Stimulated activated CD4-positive, alpha-beta T cell treated with anti-CD3 and anti-CD28 coated beads, Interleukin-1b, Interleukin-23, amount 100 ng/mL, for 24 hours (primary cell): Measurements from ENCODE around the gene R3HDM4.
"Not testable (repeated sequence)": the region's sequence is repeated elsewhere in the genome, so short reads cannot be mapped to it uniquely, and the experiment has no call there.

Experiments used
- DNase-seq, 4 experiments: peaks; one replicate each; pipeline ENCODE4 v3.0.0-alpha.2; 2020; ENCODE audit warnings: low read depth in 4 of 4, low spot score in 1 of 4

Gene R3HDM4

DNA sequence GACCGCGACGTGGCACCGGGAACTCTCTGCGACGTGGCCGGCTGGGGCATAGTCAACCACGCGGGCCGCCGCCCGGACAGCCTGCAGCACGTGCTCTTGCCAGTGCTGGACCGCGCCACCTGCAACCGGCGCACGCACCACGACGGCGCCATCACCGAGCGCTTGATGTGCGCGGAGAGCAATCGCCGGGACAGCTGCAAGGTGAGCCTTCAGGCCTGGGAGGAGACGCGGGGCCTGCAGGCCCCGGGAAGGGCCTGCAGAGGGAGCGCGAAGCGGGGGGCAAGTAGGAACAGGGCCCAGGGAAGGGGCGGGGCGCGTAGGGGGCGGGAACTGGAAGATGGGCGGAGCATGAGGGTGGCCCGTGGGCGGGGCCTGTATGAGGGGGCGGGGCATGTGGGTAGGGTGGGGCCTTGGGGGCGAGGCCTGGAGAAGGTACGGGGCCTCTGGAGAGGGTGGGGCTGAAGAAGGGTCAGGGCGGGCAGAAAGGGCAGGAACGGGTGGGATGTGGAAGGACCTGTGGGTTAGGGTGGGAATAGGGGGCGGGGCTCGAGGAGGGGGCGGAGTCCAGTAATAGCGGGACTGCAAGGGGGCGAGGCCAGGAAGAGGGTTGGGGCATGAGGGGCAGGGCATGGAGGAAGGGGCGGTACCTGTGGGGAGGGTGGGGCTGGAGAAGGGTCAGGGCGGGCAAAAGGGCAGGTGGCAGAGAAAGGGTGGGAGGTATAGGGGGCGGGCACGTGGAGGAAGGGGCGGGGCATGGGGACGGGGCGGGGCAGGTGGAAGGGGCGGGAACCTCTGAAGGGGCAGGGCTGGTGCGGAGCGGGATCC lies 51.1 kb downstream of the R3HDM4 start:
- peak; percentile 41 to 56 (median 47) for DNase-seq

DNA sequence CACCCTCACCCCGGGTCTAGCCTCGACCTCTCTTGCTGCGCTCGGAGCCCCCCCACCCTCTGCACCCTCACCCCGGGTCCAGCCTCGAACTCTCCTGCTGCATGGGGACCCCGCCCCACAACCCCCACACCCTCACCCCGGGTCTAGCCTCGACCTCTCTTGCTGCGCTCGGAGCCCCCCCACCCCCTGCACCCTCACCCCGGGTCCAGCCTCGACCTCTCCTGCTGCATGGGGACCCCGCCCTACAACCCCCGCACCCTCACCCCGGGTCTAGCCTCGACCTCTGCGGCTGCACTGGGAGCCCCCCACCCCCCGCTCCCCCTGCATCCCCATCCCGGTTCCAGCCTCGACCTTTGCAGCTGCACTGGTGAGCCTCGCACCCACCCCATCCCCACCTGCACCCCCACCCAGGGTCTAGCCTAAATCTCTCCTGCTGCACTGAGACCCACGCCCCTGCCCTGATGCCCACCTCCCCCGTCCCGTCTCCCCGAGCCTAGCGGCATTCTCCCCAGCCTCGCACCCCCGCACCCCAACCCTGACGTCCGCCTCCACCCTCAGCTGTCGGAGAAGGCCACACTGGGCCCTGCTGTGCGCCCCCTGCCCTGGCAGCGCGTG lies 51.8 kb downstream of the R3HDM4 start:
- no peak for DNase-seq

DNA sequence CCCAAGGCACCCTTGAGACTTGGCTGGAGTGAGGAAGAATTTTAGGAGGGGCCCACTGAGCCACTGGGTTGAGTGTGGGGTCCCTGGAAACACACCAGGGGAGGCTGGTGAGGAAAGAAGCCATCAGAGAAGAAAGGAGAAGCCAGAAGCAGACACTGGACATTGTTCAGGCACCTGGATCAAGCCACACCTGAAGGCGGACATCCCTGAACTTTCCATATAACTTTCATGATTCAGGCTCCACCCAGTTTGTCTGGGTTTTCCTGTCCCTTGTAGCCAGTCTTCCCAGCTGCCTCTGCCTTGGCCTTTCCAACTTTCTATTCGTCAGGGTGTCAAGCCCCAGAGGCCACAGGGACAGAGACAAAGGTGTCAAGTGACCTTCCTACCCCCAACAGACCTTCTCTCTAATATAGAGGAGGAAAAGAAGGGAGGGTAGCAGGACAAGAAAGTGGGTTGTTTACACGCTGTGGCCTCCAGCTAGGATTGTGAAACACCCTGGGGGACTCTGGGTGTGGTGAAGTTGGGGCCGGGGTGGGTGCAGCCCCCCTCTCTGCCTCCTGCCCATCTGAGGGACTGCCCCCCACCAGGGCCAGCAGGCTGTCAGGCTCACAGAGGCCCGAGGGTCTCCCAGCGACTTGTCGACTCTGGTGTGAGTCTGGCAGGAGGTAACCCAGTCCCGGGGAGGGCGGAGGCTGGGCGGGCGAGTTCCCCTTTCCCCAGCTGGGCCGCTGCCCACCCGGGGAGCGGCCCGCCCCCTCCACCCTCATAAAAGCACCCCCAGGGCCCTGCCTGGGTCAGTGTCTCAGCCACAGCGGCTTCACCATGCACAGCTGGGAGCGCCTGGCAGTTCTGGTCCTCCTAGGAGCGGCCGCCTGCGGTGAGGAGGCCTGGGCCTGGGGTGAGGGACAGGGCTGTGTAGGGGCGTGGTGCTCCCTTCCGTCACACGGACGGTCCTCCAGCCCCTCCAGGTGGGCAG lies 53.9 kb downstream of the R3HDM4 start, which contains the start of gene CFD:
CFD (plus strand) TSS at position 797 of the 976 bp plus-strand sequence; CDS start at position 823, 26 bp downstream.
- DNase-seq, result no peak

DNA sequence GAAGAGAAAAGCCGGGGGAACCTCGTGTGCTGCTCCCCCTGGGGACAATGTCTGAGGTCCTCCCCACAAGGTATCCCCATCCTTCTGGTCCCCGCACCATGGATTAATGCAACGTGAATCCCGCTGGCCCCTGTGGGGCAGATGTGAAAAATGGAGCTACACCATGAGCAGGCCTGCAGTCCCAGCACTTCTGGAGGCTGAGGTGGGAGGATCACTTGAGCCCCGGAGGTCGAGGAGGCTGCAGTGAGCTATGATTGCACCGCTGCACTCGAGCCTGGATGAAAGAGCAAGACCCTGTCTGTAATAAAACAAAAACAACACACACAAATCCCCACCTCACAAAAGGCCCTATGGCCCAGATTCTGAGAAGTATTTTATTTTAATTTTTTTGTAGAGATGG lies 54.7 kb downstream of the R3HDM4 start:
- DNase-seq, result no peak

DNA sequence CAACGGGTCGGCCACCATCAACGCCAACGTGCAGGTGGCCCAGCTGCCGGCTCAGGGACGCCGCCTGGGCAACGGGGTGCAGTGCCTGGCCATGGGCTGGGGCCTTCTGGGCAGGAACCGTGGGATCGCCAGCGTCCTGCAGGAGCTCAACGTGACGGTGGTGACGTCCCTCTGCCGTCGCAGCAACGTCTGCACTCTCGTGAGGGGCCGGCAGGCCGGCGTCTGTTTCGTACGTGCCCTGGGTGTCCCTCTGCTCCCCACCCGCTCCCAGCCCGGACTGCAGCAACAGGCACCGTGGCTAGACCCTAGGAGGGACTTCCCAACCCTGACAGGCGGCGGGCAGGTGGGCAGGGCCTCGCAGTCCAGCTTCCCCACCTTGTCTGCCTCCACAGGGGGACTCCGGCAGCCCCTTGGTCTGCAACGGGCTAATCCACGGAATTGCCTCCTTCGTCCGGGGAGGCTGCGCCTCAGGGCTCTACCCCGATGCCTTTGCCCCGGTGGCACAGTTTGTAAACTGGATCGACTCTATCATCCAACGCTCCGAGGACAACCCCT lies 57.4 kb downstream of the R3HDM4 start:
- no peak for DNase-seq

DNA sequence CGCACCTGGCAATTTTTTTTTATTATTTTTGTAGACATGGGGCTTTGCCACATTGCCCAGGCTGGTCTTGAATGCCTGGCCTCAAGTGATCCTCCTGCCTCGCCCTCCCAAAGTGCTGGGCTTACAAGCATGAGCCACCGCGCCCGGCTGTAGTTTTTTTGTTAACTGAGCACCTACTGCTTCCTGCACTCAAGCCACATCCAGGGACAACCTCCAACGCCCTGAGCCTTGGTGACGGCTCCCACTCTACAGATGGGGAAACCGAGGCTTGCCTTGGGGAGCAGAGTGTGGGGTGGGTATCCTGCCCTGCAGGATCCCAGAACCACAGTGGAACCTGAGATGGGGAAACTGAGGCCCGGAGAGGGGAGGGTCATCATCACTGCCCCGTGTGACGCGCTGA lies 57.9 kb downstream of the R3HDM4 start:
- no peak for DNase-seq

DNA sequence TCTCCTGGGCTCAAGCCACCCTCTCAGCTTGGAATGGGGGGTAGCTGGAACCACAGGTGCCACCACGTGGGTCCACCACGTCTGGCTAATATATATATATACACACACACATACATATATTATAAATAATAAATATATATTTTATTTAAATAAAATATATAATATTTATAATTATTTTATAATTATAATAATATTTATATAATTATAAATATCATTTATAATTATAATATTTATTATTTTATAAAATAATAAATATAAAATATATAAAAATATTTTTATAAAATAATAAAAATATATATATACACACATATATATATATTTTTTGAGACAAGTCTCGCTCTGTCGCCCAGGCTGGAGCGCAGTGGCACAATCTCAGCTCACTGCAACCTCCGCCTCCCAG lies 58.5 kb downstream of the R3HDM4 start:
- DNase-seq, result no peak

DNA sequence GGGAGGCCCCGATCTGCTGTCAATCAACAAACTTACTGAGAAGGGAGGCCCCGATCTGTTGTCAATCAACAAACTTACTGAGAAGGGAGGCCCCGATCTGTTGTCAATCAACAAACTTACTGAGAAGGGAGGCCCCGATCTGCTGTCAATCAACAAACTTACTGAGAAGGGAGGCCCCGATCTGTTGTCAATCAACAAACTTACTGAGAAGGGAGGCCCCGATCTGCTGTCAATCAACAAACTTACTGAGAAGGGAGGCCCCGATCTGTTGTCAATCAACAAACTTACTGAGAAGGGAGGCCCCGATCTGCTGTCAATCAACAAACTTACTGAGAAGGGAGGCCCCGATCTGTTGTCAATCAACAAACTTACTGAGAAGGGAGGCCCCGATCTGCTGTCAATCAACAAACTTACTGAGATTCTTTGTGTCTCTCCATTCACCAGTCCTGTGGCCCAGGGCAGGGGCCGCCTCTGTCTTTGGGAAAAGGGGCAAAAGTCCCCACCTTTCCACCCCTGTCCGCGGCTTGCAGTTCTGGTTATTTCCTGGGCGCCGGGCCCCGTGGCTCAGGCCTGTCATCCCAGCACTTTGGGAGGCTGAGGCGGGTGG lies 59.3 kb downstream of the R3HDM4 start:
- DNase-seq, result not testable (repeated sequence)

DNA sequence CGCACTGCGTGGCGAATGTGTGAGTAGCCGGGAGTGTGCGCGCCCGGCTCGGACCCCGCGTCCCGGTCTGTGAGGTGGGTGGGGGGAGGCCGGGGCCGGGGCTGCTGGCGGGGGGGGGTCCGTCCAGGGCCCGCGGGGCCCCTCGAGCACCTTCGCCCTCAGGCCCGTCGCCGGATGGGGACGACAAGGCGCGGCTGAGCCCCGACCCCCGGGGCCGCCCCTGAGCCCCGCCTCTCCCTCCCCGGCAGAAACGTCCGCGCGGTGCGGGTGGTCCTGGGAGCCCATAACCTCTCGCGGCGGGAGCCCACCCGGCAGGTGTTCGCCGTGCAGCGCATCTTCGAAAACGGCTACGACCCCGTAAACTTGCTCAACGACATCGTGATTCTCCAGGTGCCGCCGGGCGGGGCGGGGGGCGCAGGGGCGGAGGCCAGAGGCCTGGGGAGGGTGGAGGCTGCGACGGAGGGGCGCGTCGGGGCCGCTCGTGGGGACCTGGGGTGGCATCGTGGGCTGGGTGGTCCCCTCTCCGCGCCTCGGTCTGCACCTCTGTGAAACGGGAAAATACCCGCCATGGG lies 59.9 kb downstream of the R3HDM4 start:
- DNase-seq, result no peak

DNA sequence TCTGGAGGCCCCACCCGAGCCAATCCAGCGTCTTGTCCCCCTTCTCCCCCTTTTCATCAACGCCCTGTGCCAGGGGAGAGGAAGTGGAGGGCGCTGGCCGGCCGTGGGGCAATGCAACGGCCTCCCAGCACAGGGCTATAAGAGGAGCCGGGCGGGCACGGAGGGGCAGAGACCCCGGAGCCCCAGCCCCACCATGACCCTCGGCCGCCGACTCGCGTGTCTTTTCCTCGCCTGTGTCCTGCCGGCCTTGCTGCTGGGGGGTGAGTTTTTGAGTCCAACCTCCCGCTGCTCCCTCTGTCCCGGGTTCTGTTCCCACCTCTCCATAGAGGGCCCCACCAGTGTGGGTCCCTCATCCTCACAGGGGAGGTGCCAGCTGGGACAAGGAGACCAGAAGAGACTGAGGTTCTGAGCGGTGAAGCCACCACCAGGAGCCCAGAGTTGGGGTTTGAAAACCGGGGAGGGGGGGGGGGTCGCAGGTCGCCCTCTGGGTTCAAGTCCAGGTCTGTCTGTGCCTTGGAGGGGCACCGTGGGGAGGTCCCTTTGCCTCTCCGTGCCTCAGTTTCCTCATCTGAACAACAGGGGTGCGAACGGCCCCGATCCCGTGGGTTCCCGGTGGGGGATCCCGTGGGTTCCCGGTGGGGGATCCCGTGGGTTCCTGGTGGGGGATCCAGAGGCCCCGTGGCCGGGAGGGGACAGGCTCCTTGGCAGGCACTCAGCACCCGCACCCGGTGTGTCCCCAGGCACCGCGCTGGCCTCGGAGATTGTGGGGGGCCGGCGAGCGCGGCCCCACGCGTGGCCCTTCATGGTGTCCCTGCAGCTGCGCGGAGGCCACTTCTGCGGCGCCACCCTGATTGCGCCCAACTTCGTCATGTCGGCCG lies 60.6 kb downstream of the R3HDM4 start, which contains the start of gene ELANE:
ELANE (plus strand) TSS at position 168 of the 878 bp plus-strand sequence; CDS start at position 194, 26 bp downstream.
- no peak for DNase-seq

DNA sequence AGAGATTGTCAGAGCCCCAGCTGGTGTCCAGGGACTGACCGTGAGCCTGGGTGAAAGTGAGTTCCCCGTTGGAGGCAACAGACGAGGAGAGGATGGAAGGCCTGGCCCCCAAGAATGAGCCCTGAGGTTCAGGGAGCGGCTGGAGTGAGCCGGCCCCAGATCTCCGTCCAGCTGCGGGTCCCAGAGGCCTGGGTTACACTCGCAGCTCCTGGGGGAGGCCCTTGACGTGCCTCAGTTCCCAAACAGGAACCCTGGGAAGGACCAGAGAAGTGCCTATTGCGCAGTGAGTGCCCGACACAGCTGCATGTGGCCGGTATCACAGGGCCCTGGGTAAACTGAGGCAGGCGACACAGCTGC lies 62.1 kb downstream of the R3HDM4 start:
- no peak for DNase-seq

DNA sequence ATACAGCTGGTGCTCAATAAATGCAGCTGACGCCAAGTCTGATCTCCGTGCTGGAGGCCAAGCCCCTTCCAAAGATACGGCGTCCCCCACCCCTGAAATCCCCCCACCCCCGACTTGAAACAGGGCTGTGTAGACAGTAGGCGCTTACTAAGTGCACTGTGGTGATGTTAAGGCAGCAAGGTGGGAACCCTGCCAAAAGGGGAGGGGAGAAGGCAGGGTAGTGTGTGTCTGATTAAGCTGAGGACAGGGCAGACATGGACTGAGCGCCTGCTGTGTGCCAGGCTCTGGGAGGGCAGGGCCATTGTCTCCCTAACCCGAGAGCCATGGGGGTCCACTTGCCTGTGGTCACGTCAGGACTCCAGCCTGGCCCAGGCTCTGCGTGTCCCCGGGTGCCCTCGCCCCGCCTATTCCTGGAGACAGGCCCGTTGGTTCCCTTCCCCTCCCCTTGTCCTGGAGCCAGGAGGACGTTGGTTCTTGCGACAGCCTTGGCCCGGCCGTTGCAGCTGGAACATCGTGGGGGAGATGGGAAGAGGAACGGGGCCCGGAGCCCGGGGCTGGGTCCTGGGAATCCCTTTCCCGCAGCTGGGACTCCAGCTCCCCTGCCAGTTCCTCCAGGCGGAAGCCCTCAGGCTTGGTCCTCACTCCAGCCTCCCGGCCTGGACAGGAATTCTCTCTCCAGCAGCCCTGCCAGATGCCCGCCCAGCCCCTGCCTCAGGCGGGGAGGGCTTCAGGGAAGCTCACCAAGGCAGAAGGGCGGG lies 62.6 kb downstream of the R3HDM4 start:
- no peak for DNase-seq

DNA sequence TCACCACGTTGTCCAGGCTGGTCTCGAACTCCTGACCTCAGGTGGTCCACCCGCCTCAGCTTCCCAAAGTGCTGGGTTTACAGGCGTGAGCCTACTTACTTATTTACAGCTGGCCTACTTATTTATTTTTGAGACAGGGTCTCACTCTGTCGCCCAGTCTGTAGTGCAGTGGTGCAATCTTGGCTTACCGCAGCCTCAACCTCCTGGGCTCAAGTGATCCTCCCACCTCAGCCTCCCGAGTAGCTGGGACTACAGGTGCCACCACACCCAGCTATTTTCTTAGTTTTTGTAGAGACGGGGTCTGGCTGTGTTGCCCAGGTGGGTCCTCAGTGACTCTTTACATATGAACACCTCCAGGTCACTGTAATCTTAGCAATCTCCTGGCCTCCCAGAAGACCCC lies 63.8 kb downstream of the R3HDM4 start:
- not testable (repeated sequence) for DNase-seq

DNA sequence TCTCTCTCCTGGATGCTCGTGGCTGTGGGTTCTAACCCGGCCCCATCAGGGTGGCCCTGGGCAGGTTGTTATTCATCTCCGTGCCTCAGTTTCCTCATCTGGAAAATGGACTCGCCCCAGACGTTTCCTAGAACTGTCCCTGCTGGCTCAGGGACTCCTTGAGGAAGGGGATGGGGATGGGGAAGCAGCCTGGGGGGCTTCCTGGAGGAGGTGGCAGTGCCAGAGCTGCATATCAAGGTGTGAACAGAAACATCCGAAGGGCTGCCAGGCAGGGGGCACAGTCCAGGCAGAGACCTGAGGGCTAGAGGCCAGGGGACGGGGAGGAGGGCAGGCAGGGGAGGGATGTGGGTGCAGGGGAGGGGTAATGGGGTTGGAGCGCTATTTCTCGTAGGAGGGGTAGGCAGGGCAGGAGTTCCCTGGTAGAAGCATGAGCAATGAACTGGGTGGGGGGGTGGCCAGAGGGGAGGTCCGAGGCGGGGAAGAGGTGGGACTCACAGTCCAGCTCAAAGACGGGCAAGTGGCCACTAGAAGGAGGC lies 64.6 kb downstream of the R3HDM4 start:
- no peak for DNase-seq
